Endometrium (tissue), 2 donors: ENCODE measurements around the gene LRRK2.
"Not testable (repeated sequence)": the region's sequence is repeated elsewhere in the genome, so short reads cannot be mapped to it uniquely, and the experiment has no call there.

Experiments
- FAIRE-seq: peaks from 2 replicates; lab custom pipeline; 2012; peaks lifted over from hg19 to GRCh38; lab: Jason Lieb, UNC
- donor health status: control.
- donor health status: control.

LRRK2 gene

DNA sequence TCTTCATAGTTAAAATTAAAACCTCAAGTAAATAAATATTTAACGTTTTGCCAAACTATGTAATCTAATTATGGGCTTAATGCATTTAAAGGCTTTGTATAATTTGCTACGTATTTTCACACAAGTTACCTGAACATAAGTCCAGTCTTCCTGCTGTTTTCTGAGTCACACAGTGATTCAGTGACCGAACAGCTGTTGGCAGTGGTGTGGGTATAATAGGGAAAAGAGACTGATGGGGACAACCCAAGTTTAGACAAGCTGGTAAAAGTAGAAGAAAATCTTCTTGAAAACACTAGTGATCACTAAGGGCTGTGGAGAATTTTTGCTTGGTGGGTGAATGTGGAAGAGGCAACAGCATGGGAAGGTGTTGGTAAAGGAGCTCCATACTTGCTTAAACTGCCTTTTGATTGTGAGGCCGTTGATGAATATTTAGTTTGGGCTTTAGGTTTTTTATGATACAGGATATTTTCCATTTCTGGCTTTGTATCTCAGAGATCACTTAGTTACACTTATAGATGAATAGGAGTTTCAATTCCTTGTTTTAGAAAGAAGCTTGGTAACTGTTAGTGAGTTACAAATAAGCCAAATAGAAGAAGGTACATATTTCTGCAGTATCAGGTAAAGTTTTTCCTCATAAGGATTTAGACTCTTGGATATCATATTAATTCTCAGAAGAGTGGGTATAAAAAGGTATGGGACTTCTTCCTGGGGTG, 23.9 kb downstream of the LRRK2 start:
- FAIRE-seq, result no peak

DNA sequence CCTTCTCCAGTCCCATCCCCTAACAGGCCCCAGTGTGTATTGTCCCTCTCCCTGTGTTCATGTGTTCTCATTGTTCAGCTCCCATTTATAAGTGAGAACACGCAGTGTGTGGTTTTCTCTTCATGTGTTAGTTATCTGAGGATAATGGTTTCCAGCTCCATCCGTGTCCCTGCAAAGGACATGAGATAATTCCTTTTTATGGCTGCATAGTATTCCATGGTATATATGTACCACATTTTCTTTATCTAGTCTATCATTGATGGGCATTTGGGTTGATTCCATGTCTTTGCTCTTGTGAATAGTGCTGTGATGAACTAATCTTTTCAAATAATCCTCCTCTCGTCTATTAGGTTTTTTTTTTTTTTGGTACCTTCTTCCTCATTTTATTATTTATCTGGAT, 25.9 kb downstream of the LRRK2 start:
- not testable (repeated sequence) for FAIRE-seq

GRCh38 chr12:40253936-40254335, 29.1 kb downstream of the LRRK2 start:
- FAIRE-seq, result no peak

DNA sequence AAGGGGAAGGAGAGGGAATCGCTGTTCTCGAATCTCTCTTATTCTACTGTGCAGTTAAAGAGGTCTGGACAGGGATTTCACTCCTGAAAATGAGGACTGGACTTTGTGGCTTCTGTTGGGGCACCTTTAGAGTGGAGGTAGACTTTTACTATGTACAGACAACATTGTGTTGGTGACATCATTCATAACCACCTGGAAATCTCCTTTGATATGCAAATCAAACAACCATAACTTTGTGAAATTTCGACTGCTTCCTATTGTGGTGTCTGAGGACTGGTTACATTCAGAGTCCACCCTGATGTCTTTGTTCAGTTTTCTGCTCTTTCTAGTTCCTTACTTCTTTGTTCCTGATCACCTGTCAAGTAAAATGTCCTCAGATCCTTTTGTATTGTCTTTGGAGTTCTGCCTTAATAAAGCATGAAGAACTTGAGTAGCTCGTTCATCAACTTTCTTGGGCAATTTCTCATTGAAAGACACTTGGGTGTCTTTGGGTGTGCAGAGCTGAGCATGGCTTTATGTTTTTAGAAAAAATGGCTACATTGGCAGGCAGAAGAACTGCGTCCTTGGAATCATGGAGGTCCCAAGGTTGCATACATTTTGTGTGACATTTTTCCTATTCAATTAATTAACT, 29.8 kb downstream of the LRRK2 start:
- FAIRE-seq, result no peak

- no peak for FAIRE-seq
Observed at GRCh38 chr12:40258371-40258770, 33.6 kb downstream of the LRRK2 start.

DNA sequence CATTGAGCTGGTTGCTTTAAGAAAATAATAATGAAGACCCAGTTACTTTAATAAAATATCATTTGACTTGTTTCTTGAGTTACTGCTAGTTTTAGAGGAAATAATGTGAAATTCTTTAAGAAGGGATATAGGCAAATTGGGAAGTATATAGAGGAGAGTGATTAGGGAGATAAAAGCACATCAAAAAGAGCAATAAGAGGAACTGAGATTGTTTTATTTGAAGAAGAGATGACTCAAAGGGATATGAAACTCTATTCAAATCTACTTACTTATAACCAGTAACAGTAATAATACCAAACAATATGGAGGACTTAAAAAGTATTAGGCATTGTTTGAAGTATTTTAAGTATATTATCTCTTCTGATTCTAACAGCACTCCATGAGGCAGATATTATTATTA, 37.1 kb downstream of the LRRK2 start:
- FAIRE-seq, result no peak

DNA sequence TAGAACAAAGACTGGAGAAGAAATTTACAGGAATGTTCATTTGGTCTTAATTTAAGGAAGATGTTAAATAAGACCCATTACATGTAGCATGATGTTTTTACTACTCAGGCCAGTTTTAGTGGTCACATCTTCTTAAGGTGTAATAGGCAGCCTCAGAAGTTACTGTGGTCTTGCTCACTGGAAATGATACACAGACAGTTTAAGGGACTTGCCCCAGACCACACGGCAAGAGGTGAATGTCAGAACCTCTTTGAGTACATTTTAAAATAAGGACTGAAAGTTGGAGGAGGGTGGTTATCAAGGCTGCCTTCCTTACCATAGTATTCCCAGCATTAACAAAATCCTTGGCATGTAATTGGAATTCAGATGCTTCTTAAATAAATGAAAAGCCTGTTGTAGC, 37.9 kb downstream of the LRRK2 start:
- no peak for FAIRE-seq

- peak; percentile 43 for FAIRE-seq
Observed at GRCh38 chr12:40263616-40264409, 39.0 kb downstream of the LRRK2 start.

GRCh38 chr12:40271981-40272664, 47.3 kb downstream of the LRRK2 start:
- FAIRE-seq, result no peak

GRCh38 chr12:40281791-40282364, 57.1 kb downstream of the LRRK2 start:
- FAIRE-seq, result no peak

GRCh38 chr12:40286583-40286982, 61.8 kb downstream of the LRRK2 start:
- no peak for FAIRE-seq

- no peak for FAIRE-seq
Observed at GRCh38 chr12:40287369-40287975, 62.7 kb downstream of the LRRK2 start.

GRCh38 chr12:40292788-40293429, 68.1 kb downstream of the LRRK2 start:
- FAIRE-seq, result peak; percentile 29

DNA sequence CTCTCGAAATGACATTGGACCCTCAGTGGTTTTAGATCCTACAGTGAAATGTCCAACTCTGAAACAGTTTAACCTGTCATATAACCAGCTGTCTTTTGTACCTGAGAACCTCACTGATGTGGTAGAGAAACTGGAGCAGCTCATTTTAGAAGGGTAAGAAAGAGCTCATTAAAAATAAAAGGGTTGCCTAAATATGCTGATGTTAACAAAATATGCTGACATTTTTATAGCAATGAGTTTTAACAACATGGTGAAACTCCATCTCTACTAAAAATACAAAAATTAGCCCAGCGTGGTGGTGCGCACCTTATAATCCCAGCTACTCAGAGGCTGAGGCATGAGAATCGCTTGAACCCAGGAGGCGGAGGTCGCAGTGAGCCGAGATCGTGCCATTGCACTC, 73.5 kb downstream of the LRRK2 start:
- no peak for FAIRE-seq

DNA sequence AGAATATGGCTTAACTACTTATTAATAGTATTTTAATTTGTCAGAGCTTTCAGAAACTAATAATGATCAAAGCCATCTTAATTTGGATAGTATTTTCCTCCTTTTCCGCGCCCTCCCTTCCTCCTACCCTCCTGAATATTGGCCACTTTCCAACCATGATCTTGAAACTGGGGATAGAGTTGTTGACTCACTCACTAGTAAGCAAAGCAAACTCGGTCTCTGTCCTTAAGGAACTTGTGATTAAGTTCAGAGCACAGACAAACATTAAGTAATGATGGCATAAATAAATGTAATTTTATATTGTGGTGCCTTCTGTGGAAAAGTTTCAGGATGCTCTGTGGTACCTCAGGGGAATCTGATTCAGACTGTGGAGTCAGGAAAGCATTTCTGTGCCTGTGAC, 75.7 kb downstream of the LRRK2 start:
- no peak for FAIRE-seq

- FAIRE-seq, result no peak
Observed at GRCh38 chr12:40309001-40309400, 84.2 kb downstream of the LRRK2 start.

GRCh38 chr12:40310211-40310610, 85.4 kb downstream of the LRRK2 start:
- no peak for FAIRE-seq

DNA sequence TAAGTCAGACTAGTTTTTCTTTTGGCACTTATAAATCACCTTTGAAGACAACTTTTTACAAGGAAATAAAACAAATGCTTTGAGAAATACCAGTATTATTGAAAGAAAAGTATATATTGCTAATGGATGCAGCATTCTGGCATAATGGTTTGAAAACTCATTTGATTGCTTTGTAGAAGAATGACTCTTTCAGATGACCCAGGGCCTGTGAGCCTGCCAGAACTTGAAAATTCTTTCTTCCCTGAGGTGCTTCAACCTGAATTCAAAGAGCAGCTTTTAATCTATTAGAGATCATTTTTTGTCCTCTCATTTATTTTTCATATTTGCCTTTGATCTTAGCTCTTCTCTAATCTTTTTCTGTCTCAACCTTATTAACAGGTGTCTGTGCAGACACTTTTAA, 87.4 kb downstream of the LRRK2 start:
- no peak for FAIRE-seq

DNA sequence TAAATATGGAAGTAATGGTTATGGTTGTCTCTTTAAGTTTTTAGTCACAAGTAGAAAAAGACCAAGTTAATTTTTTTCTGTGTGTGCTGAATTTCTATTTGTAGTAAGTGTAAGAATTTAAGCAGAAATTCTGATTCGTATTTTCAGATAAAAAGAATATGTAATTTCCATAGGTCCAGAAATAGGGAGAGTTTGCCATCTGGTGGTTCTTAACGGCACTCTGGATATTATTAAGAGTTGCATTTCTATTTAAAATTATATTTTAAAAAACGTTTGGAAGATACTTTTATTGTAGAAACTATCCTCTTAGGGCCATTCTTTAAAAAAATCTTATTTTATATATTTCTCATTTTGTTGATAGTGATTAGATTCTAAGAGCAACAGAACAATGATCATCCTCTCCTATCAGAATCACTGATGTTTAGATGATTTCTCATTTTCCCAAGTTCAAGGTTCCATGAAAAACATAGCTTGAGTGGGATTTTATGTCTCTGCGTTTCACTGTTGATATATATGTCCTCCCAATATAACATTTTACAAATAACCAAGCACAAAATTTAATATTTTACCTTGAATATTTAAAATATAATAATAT, 88.3 kb downstream of the LRRK2 start:
- peak; percentile 66 for FAIRE-seq

DNA sequence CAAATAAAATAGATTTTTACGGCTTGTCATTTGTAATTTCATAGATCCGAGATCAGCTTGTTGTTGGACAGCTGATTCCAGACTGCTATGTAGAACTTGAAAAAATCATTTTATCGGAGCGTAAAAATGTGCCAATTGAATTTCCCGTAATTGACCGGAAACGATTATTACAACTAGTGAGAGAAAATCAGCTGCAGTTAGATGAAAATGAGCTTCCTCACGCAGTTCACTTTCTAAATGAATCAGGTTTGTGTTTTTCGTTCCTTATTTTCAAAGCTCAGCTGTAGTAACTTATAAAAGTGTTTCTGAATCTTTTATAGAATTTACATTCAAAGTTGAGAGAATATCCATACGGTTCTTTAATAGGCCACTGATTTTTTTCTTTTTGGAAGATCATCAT, 89.1 kb downstream of the LRRK2 start:
- no peak for FAIRE-seq

DNA sequence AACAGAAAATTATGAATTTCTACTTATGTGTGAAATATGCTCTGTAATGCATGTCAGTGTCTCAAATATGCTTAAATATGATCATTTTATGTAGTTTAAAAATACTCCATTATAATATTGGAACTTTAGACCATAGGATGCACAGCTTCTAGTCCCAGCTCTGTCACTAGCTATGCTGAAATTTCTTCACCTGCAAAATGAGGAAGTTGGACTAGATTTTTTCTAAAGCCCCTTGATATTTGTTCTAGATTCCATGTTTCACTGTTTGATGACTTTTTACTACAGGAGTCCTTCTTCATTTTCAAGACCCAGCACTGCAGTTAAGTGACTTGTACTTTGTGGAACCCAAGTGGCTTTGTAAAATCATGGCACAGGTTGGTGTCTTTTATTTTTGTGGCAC, 90.1 kb downstream of the LRRK2 start:
- FAIRE-seq, result no peak
